ENCODE measurements around the gene CEP120. TPM values are rescaled to one million over a fixed set of nuclear protein-coding genes. Genes with fewer than 3 reads are reported as not detected.

The CEP120 gene
- total RNA-seq, 4 donors from 2014 or later = 3.9 to 7.8 (median 7.6) TPM

GRCh38 chr5:123398058-123398733 lies 25.0 kb downstream of the CEP120 start:
- Histone ChIP-seq H3K27ac (no peak overlapping the region), H3K4me3 (no peak overlapping the region), H3K9me3 (no peaks in the 10 kb centered on the region), H3K36me3 (peaks cover 0 to 18% of the 10 kb centered on the region in 2 donors), H3K27me3 (no peaks in the 10 kb centered on the region), H3K4me1 (no peaks in the 10 kb centered on the region)
- ATAC-seq = no peak
- no peak for DNase-seq
- in situ Hi-C loops (cut with MboI; ENCODE audit: low sequenced_read_pairs in 4 of 4) = no loop called here
- TF ChIP-seq POLR2A (IDR thresholded peaks at IDR 0.05) (no peak), CTCF (IDR thresholded peaks at IDR 0.05 in 4 of 5, conservative IDR thresholded peaks at IDR 0.05 in 1 of 5) (no peak)
- intact Hi-C loops (cut with DNase I; ENCODE audit: low total_unique reads) = no loop called here

- Histone ChIP-seq H3K9me3 (no peaks in the 10 kb centered on the region), H3K4me1 (no peaks in the 10 kb centered on the region), H3K27me3 (no peaks in the 10 kb centered on the region), H3K36me3 (peaks cover 0 to 11% of the 10 kb centered on the region in 2 donors), H3K4me3 (no peak overlapping the region), H3K27ac (no peak overlapping the region)
- DNase-seq (no peak), ATAC-seq (no peak)
- TF ChIP-seq CTCF (IDR thresholded peaks at IDR 0.05 in 4 of 5, conservative IDR thresholded peaks at IDR 0.05 in 1 of 5) = no peak
- no peak for TF ChIP-seq POLR2A (IDR thresholded peaks at IDR 0.05)
- intact Hi-C loops (cut with DNase I; ENCODE audit: low total_unique reads) (no loop called here), in situ Hi-C loops (cut with MboI; ENCODE audit: low sequenced_read_pairs in 4 of 4) (no loop called here)
Measured at GRCh38 chr5:123397538-123397937, 25.7 kb downstream of the CEP120 start.

- no peak for ATAC-seq
- in situ Hi-C loops (cut with MboI; ENCODE audit: low sequenced_read_pairs in 4 of 4) = no loop called here
Measured at GRCh38 chr5:123391009-123391408, 32.2 kb downstream of the CEP120 start.

GRCh38 chr5:123389794-123390193 lies 33.4 kb downstream of the CEP120 start:
- Histone ChIP-seq H3K4me3 (no peak overlapping the region), H3K4me1 (no peaks in the 10 kb centered on the region), H3K27me3 (no peaks in the 10 kb centered on the region), H3K9me3 (no peaks in the 10 kb centered on the region), H3K36me3 (peaks cover 0 to 35% of the 10 kb centered on the region in 2 donors), H3K27ac (no peak overlapping the region)
- DNase-seq (no peak), ATAC-seq (no peak)
- in situ Hi-C loops (cut with MboI; ENCODE audit: low sequenced_read_pairs in 4 of 4) = no loop called here
- TF ChIP-seq POLR2A (IDR thresholded peaks at IDR 0.05) (no peak), CTCF (IDR thresholded peaks at IDR 0.05 in 4 of 5, conservative IDR thresholded peaks at IDR 0.05 in 1 of 5) (no peak)
- intact Hi-C loops (cut with DNase I; ENCODE audit: low total_unique reads) = no loop called here

More at GRCh38 chr5:123391009-123391408, 32.2 kb downstream of the CEP120 start:
- H3K36me3 ChIP-seq = peaks cover 0 to 34% of the 10 kb centered on the region in 2 donors
- intact Hi-C loops (cut with DNase I; ENCODE audit: low total_unique reads) = no loop called here
- no peaks in the 10 kb centered on the region for H3K9me3 ChIP-seq
- no peaks in the 10 kb centered on the region for H3K27me3 ChIP-seq
- no peak for TF ChIP-seq POLR2A (IDR thresholded peaks at IDR 0.05)
- no peak for TF ChIP-seq CTCF (IDR thresholded peaks at IDR 0.05 in 4 of 5, conservative IDR thresholded peaks at IDR 0.05 in 1 of 5)
- H3K4me3 ChIP-seq = no peak overlapping the region
- no peak for DNase-seq
- H3K27ac ChIP-seq = no peak overlapping the region
- no peaks in the 10 kb centered on the region for H3K4me1 ChIP-seq

GRCh38 chr5:123387313-123387712 lies 35.9 kb downstream of the CEP120 start:
- ATAC-seq (no peak), DNase-seq (no peak)
- in situ Hi-C loops (cut with MboI; ENCODE audit: low sequenced_read_pairs in 4 of 4) = no loop called here
- Histone ChIP-seq H3K27me3 (no peaks in the 10 kb centered on the region), H3K27ac (no peak overlapping the region), H3K4me3 (no peak overlapping the region), H3K36me3 (peaks cover 0 to 39% of the 10 kb centered on the region in 2 donors), H3K4me1 (no peaks in the 10 kb centered on the region), H3K9me3 (no peaks in the 10 kb centered on the region)
- intact Hi-C loops (cut with DNase I; ENCODE audit: low total_unique reads) = no loop called here
- no peak for TF ChIP-seq CTCF (IDR thresholded peaks at IDR 0.05 in 4 of 5, conservative IDR thresholded peaks at IDR 0.05 in 1 of 5)
- no peak for TF ChIP-seq POLR2A (IDR thresholded peaks at IDR 0.05)

All from gastrocnemius medialis (tissue), 4 donors.